A549 (cell line): ENCODE results near the gene TRIO.

Experiments used
- CEBPB ChIP-seq, 2 experiments: fragments of >200 bp in 1 of 2; sonication (Bioruptor Twin) in 1 of 2; formaldehyde crosslinking in 1 of 2; IDR thresholded peaks; 2 replicates each; pipeline ENCODE4 v1.6.1; 2012 to 2016
- EHMT2 ChIP-seq: fragments of 200-600 bp; sonication (generic); IDR thresholded peaks from 2 replicates; pipeline ENCODE4 v1.6.1; 2016; ENCODE audit warnings: antibody characterized with exemption, low read depth, mild to moderate bottlenecking, moderate library complexity
- EP300 ChIP-seq, 2 experiments: fragments of >200 bp; sonication (Bioruptor Twin); formaldehyde crosslinking; IDR thresholded peaks; 2 replicates in 1 of 2; 3 replicates in 1 of 2; pipeline ENCODE4 v1.6.1; 2016 to 2017
- FOSL2 ChIP-seq, 2 experiments: fragments of 450-650 bp in 1 of 2; fragments of >200 bp in 1 of 2; sonication (Bioruptor Twin) in 1 of 2; formaldehyde crosslinking; IDR thresholded peaks; 2 replicates each; pipeline versions ENCODE4 v1.5.0 to v1.6.1; 2016 to 2020; ENCODE audit warnings: mild to moderate bottlenecking in 1 of 2, moderate library complexity in 1 of 2
- HDAC2 ChIP-seq: fragments of 200-600 bp; sonication (generic); IDR thresholded peaks from 2 replicates; pipeline ENCODE4 v1.6.1; 2016
- KDM1A ChIP-seq: fragments of 200-600 bp; sonication (generic); IDR thresholded peaks from 2 replicates; pipeline ENCODE4 v1.6.1; 2016; ENCODE audit warnings: low read depth, mild to moderate bottlenecking
- NR3C1 ChIP-seq: fragments of >200 bp; sonication (Bioruptor Twin); formaldehyde crosslinking; IDR thresholded peaks from 3 replicates; pipeline ENCODE4 v1.6.1; 2017
- POLR2A ChIP-seq: IDR thresholded peaks from 2 replicates; pipeline ENCODE4 v1.6.1; 2012; ENCODE audit warnings: mild to moderate bottlenecking, low read length
- POLR2AphosphoS2 ChIP-seq: conservative IDR thresholded peaks from 2 replicates; pipeline ENCODE4 v1.6.1; 2012; ENCODE audit warnings: low read length, improper control_type of control experiment, inconsistent platforms
- RAD21 ChIP-seq, 2 experiments: fragments of >200 bp in 1 of 2; sonication (Bioruptor Twin) in 1 of 2; formaldehyde crosslinking in 1 of 2; IDR thresholded peaks in 1 of 2; conservative IDR thresholded peaks in 1 of 2; 2 replicates in 1 of 2; 3 replicates in 1 of 2; pipeline ENCODE4 v1.6.1; 2012 to 2018; ENCODE audit warnings: inconsistent platforms in 1 of 2
- TF ChIP-seq, protein P1 (sequence below): fragments of >200 bp; sonication (Bioruptor Twin); formaldehyde crosslinking; IDR thresholded peaks from 3 replicates; pipeline ENCODE4 v1.5.1; 2016
- TF ChIP-seq, protein P2 (sequence below): fragments of 200-600 bp; sonication (generic); IDR thresholded peaks from 2 replicates; pipeline ENCODE4 v1.6.1; 2016; ENCODE audit warnings: antibody characterized with exemption, mild to moderate bottlenecking, moderate library complexity
- TF ChIP-seq, protein P3 (sequence below): IDR thresholded peaks from 2 replicates; pipeline ENCODE4 v1.6.1; 2012

DNA sequence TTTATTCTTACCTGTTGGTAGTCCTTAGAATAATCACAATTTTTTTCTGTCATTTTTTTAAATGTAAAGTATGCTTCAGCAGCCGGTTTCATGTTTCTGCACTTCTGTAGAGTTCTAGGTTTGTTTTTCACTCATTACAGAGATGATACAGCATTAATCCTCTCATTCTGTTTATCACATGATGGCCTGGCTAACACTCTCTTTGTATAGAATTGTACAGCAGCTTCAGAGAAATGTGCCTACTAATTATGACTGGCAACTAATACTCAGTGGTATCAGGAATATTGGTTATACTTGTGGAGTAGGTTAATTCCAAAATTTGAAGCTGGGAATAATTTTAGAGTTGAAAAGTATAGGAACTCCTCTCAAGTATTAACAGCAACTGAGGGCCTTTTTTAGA lies 245.6 kb downstream of the TRIO start:
- TF ChIP-seq, protein P1, sequence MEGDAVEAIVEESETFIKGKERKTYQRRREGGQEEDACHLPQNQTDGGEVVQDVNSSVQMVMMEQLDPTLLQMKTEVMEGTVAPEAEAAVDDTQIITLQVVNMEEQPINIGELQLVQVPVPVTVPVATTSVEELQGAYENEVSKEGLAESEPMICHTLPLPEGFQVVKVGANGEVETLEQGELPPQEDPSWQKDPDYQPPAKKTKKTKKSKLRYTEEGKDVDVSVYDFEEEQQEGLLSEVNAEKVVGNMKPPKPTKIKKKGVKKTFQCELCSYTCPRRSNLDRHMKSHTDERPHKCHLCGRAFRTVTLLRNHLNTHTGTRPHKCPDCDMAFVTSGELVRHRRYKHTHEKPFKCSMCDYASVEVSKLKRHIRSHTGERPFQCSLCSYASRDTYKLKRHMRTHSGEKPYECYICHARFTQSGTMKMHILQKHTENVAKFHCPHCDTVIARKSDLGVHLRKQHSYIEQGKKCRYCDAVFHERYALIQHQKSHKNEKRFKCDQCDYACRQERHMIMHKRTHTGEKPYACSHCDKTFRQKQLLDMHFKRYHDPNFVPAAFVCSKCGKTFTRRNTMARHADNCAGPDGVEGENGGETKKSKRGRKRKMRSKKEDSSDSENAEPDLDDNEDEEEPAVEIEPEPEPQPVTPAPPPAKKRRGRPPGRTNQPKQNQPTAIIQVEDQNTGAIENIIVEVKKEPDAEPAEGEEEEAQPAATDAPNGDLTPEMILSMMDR, result no peak
- TF ChIP-seq, protein P2, sequence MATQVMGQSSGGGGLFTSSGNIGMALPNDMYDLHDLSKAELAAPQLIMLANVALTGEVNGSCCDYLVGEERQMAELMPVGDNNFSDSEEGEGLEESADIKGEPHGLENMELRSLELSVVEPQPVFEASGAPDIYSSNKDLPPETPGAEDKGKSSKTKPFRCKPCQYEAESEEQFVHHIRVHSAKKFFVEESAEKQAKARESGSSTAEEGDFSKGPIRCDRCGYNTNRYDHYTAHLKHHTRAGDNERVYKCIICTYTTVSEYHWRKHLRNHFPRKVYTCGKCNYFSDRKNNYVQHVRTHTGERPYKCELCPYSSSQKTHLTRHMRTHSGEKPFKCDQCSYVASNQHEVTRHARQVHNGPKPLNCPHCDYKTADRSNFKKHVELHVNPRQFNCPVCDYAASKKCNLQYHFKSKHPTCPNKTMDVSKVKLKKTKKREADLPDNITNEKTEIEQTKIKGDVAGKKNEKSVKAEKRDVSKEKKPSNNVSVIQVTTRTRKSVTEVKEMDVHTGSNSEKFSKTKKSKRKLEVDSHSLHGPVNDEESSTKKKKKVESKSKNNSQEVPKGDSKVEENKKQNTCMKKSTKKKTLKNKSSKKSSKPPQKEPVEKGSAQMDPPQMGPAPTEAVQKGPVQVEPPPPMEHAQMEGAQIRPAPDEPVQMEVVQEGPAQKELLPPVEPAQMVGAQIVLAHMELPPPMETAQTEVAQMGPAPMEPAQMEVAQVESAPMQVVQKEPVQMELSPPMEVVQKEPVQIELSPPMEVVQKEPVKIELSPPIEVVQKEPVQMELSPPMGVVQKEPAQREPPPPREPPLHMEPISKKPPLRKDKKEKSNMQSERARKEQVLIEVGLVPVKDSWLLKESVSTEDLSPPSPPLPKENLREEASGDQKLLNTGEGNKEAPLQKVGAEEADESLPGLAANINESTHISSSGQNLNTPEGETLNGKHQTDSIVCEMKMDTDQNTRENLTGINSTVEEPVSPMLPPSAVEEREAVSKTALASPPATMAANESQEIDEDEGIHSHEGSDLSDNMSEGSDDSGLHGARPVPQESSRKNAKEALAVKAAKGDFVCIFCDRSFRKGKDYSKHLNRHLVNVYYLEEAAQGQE, result no peak
- TF ChIP-seq POLR2A (no peak), POLR2AphosphoS2 (no peak), RAD21 (conservative IDR thresholded peaks at IDR 0.05 in 1 of 2, IDR thresholded peaks at IDR 0.05 in 1 of 2) (no peak), HDAC2 (no peak), KDM1A (no peak), EHMT2 (no peak), NR3C1 (no peak), EP300 (IDR thresholded peaks at IDR 0.05) (no peak), CEBPB (IDR thresholded peaks at IDR 0.05) (no peak), FOSL2 (IDR thresholded peaks at IDR 0.05) (no peak), FOSL2 (CRISPR knock-in tag; IDR thresholded peaks at IDR 0.05) (no peak)
- TF ChIP-seq, protein P3, sequence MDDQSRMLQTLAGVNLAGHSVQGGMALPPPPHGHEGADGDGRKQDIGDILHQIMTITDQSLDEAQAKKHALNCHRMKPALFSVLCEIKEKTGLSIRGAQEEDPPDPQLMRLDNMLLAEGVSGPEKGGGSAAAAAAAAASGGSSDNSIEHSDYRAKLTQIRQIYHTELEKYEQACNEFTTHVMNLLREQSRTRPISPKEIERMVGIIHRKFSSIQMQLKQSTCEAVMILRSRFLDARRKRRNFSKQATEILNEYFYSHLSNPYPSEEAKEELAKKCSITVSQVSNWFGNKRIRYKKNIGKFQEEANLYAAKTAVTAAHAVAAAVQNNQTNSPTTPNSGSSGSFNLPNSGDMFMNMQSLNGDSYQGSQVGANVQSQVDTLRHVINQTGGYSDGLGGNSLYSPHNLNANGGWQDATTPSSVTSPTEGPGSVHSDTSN, result no peak
